ENCODE data around the gene TP53.

The TP53 gene

DNA sequence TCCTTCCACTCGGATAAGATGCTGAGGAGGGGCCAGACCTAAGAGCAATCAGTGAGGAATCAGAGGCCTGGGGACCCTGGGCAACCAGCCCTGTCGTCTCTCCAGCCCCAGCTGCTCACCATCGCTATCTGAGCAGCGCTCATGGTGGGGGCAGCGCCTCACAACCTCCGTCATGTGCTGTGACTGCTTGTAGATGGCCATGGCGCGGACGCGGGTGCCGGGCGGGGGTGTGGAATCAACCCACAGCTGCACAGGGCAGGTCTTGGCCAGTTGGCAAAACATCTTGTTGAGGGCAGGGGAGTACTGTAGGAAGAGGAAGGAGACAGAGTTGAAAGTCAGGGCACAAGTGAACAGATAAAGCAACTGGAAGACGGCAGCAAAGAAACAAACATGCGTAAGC lies 12.4 kb downstream of the TP53 start:
- no peak for DNase-seq (ENCODE audit: low spot score)

DNA sequence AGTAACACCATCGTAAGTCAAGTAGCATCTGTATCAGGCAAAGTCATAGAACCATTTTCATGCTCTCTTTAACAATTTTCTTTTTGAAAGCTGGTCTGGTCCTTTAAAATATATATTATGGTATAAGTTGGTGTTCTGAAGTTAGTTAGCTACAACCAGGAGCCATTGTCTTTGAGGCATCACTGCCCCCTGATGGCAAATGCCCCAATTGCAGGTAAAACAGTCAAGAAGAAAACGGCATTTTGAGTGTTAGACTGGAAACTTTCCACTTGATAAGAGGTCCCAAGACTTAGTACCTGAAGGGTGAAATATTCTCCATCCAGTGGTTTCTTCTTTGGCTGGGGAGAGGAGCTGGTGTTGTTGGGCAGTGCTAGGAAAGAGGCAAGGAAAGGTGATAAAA lies 14.1 kb downstream of the TP53 start:
- peak; percentile 74 for DNase-seq (ENCODE audit: low spot score)

- no peak for DNase-seq (ENCODE audit: low spot score)
Measured at GRCh38 chr17:7668482-7668881, 18.8 kb downstream of the TP53 start.

DNA sequence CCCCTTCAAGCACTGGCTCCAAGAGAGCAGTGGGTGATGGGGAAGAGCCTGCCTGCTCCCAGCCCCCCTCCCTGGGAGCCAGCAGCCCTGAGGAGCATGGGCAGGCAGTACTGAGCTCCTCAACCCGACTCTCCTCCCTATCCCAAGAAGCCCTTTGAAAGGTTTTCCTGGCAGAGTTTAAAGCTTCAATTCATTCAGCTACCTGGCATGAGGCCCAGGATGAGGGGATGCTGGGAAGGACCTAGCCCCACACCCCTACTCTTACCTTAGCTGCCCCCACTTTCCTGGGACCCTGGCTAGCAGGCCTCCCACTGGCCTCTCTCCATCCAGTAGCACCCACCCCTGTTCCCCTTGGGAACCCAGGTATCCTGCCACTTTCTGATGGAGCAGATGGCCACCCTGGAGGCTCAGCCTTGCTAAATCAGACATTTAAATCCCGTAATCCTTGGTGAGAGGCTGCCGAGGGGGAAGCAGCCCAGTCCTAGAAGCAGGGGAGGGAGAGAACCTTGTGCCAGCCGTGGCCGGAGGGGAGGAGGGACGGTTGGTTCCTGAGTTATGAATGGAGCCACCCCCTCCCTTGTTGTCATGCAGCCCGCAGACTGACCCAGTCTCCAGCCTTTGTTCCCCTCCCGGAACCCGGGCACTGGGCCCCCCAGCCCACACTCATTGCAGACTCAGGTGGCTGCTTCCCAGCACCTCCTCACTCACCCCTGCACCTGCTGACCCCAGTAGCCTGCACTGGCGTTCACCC lies 19.5 kb downstream of the TP53 start:
- DNase-seq (ENCODE audit: low spot score): no peak

GRCh38 chr17:7656958-7657609 lies 30.2 kb downstream of the TP53 start:
- DNase-seq (ENCODE audit: low spot score): no peak

DNA sequence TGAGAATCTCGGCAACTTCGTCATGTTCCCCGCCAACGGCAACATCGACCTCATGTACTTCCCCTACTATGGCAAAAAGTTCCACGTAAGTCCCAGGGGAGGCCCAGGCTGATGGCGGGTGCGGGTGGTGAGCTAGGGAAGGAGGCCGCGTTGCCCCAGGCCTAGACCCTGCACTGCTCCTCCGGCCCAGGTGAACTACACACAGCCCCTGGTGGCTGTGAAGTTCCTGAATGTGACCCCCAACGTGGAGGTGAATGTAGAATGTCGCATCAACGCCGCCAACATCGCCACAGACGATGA lies 31.8 kb downstream of the TP53 start:
- no peak for DNase-seq (ENCODE audit: low spot score)

DNA sequence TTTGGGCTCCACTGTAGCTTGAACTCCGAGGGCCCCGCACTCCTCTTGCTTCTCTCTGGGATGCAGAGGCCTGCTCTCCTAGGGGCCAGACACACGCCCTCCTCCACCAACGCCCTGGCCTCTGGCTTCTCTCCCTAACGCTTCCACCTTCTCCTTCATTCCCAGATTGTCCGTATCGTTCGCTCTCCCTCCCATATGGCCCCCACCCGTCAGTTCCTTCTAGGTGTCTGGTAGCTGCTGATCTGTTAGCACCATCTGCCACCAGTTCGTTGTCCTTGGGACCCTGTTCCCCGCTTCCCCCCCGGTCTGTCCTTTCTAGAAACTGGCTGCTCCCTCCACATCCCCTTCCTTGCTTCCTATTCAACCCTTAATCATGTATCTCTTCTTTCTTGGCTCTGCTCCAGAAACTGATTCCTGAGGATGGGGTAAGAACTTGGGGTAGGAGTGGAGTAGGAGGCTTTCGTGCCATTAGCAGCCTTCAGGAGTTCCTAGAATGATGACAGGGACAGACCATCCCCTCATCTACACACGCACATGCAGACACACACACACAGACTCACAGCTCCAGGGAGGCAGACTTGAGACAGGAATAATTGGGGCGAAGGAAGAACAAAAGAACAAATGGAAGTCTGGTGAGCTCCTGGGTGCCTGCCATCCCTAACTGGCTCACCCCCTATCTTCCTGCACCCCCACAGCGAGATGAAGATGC lies 32.3 kb downstream of the TP53 start:
- no peak for DNase-seq (ENCODE audit: low spot score)

DNA sequence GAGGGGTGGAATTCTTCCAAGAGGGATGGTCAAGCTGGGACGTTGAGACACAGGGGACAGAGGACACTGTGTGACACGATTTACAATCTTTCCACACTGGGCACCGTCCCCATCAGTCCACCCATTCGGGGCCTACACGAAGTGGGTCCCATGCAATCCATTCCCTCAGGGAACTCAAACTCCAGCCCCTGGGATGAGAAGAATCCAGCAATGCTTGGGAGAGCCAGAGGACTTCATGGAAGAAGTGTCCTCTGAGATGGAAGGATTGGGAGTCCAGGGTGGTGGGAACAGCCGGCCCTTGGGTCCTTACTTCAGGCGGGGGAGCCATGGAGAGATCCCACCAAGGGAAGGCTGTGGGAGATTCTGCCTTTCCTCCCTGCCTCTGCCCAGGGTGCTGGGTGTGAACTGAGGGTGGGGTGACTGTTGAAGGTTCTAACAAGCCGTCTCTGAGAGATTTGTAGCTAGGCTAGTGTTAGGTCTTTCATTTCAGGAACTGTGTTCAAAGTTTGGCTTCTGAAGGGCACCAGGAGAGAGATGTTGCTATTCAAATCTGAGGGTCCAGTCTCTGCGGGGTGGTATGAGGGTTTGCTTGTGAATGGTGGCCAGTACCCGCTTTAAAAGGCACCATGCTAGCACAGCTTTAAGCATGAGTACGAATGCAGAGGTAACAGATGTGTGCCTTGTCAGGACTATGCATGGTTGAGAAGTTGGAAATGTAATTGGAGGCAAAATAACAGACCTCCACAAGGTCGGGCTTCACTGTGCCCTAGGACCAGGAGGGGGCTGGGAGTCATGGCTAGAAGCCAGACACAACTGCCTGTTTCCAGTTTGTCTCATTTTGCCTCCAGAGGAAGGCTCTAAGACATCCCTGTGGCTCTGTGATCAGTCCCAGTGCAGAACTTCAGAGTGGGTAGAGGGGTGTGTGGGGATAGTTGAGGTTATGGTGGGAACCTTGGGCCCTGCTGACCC lies 34.6 kb downstream of the TP53 start:
- peak; percentile 45 for DNase-seq (ENCODE audit: low spot score)

- no peak for DNase-seq (ENCODE audit: low spot score)
Measured at GRCh38 chr17:7651665-7652387, 35.5 kb downstream of the TP53 start.

- DNase-seq (ENCODE audit: low spot score): peak; percentile 20
Measured at GRCh38 chr17:7651097-7651664, 36.1 kb downstream of the TP53 start.

DNA sequence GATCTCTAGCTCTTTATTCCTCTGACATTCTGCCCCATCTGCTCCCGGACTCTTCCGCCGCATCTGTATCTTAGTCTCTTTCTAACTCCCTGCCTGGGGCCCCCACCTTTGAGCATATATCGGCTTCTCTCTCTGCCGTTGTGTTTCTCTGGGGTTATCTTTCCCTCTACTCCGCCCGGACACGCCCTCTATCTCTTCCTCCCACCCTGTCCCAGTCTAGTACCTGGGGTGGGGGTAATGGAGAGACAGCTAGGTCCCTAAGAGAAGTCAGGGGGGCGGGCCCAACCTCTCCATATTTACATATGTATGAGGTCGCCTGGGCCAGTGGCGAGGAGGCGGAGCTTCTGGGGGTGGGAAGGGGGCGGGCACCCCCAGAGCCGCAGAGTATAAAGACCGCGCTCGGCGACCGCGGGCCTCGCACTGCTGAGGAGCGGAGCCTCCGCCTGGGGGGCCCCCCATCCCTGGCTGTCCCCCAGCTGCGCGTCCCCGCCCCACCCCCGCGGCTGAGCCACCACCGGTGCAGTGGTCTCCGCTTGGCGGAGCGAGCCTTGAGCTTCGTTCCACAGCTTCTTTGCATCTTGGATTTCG lies 36.7 kb downstream of the TP53 start, which contains the start of gene ATP1B2:
Gene ATP1B2, plus strand, starts transcription at position 418 of the 588 bp plus-strand sequence. CDS start 593 bp downstream, outside the sequence.
- DNase-seq (ENCODE audit: low spot score): peak; percentile 97

- peak; percentile 36 for DNase-seq (ENCODE audit: low spot score)
Measured at GRCh38 chr17:7647018-7647417, 40.3 kb downstream of the TP53 start.

GRCh38 chr17:7646457-7646856 lies 40.8 kb downstream of the TP53 start:
- no peak for DNase-seq (ENCODE audit: low spot score)

DNA sequence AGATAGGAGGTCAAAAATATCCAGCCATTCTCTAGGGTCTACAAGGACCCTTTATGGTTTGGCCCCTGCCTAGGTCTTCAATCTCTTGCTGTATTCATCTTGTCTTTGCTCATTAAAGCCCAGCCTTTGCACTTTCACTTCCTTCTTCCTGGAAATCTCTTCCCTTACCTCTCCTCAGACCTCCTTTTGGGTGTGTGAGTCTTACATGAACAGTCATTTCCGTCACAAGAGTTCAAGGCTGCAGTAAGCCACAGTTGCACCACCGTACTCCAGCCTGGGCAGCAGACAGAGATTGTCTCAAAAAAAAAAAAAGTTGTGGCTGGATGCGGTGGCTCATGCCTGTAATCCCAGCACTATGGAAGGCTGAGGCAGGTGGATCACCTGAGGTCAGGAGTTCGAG lies 42.5 kb downstream of the TP53 start:
- no peak for DNase-seq (ENCODE audit: low spot score)

DNA sequence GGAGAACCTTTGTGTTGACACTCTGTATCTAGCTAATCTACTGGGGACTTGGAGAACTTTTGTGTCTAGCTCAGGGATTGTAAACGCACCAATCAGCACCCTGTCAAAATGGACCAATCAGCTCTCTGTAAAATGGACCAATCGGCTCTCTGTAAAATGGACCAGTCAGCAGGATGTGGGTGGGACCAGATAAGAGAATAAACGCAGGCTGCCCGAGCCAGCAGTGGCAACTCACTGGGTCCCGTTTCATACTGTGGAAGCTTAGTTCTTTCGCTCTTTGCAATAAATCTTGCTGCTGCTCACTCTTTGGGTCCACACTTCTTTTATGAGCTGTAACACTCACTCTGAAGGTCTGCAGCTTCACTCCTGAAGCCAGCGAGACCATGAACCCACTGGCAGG lies 45.7 kb downstream of the TP53 start:
- peak; percentile 28 for DNase-seq (ENCODE audit: low spot score)

DNA sequence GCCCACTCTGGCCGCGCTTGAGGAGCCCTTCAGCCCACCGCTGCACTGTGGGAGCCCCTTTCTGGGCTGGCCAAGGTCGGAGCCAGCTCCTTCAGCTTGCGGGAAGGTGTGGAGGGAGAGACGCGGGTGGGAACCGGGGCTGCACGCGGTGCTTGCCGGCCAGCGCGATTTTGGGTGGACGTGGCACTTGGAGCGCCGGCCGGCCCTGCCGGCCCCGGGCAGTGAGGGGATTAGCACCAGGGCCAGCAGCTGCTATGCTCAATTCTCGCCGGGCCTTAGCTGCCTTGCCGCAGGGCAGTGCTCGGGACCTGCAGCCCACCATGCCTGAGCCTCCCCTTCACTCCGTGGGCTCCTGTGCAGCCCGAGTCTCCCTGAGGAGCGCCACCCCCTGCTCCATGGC lies 46.5 kb downstream of the TP53 start:
- no peak for DNase-seq (ENCODE audit: low spot score)

- DNase-seq (ENCODE audit: low spot score): no peak
Measured at GRCh38 chr17:7636163-7636562, 51.1 kb downstream of the TP53 start.

GRCh38 chr17:7634384-7634783 lies 52.9 kb downstream of the TP53 start:
- DNase-seq (ENCODE audit: low spot score): peak; percentile 49

DNA sequence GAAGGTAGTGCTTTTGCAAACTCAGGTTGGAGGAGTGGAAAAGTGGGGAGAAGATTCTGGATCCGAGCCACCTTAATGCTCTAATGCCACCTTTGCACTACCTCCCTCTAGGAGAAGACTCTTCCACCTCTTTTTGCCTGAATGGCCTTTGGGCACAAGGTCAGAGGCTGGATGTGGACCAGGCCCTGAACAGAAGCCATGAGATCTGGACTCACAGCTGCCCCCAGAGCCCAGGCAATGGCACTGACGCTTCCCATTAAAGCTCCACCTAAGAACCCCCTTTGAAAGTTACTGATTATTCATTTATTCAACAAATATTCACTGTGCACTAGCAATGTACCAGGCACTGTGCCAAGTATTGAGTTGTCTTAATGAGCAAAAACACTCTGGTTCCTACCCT lies 54.2 kb downstream of the TP53 start:
- no peak for DNase-seq (ENCODE audit: low spot score)

- DNase-seq (ENCODE audit: low spot score): peak; percentile 83
Measured at GRCh38 chr17:7632492-7632894, 54.8 kb downstream of the TP53 start.
